Smooth muscle cell (in vitro differentiated cells): Measurements from ENCODE around the gene SPINK1. TPM values are rescaled to one million over a fixed set of nuclear protein-coding genes. Genes with fewer than 3 reads are reported as not detected.

Source experiments
- DNase-seq: peaks from one replicate; lab custom pipeline; 2025; ENCODE audit not compliant: unreplicated experiment; lab: John Stamatoyannopoulos, UW
- H2AFZ ChIP-seq: fragments of 200-600 bp; sonication (generic); 2 replicates; pipeline ENCODE4 v1.6.0; 2016; ENCODE audit warnings: antibody characterized with exemption, low read depth, mild to moderate bottlenecking
- H3F3A ChIP-seq: fragments of 200-600 bp; sonication (generic); 2 replicates; pipeline ENCODE4 v1.6.0; 2017; ENCODE audit warnings: antibody characterized with exemption, low read depth
- H3K27ac ChIP-seq: fragments of 200-600 bp; sonication (generic); 2 replicates; pipeline ENCODE4 v1.5.1; 2016; ENCODE audit warnings: low read depth, mild to moderate bottlenecking
- H3K27me3 ChIP-seq: fragments of 200-600 bp; sonication (generic); 2 replicates; pipeline ENCODE4 v1.6.1; 2016; ENCODE audit warnings: low read depth, mild to moderate bottlenecking
- H3K36me3 ChIP-seq: fragments of 200-600 bp; sonication (generic); 2 replicates; pipeline ENCODE4 v1.5.1; 2016; ENCODE audit warnings: low read depth
- H3K4me1 ChIP-seq: fragments of 200-600 bp; sonication (generic); 2 replicates; pipeline ENCODE4 v1.5.1; 2016; ENCODE audit warnings: low read depth
- H3K4me2 ChIP-seq: fragments of 200-600 bp; sonication (generic); 2 replicates; pipeline ENCODE4 v1.6.0; 2016; ENCODE audit warnings: mild to moderate bottlenecking
- H3K4me3 ChIP-seq: fragments of 200-600 bp; sonication (generic); 2 replicates; pipeline ENCODE4 v1.5.1; 2016; ENCODE audit warnings: mild to moderate bottlenecking
- H3K79me2 ChIP-seq: fragments of 200-600 bp; sonication (generic); 2 replicates; pipeline ENCODE4 v1.6.0; 2016; ENCODE audit warnings: low read depth, mild to moderate bottlenecking
- H3K9ac ChIP-seq: fragments of 200-600 bp; sonication (generic); 2 replicates; pipeline ENCODE4 v1.6.0; 2016; ENCODE audit warnings: low read depth
- H3K9me3 ChIP-seq: fragments of 200-600 bp; sonication (generic); replicated peaks from 2 replicates; pipeline ENCODE4 v1.5.1; 2016; ENCODE audit warnings: low read depth
- H4K20me1 ChIP-seq: fragments of 200-600 bp; sonication (generic); 2 replicates; pipeline ENCODE4 v1.6.0; 2016; ENCODE audit warnings: low read depth
- CTCF ChIP-seq: fragments of 200-600 bp; sonication (generic); IDR thresholded peaks from 2 replicates; pipeline ENCODE4 v1.5.1; 2017; ENCODE audit warnings: borderline replicate concordance, mild to moderate bottlenecking, antibody characterized with exemption; ENCODE audit not compliant: insufficient read depth, poor library complexity, severe bottlenecking
- whole genome bisulfite sequencing: methylation state at CpG from one replicate; pipeline ENCODE4 v1.1.7; 2016; ENCODE audit warnings: low lambda C conversion rate; 5-methylcytosine and 5-hydroxymethylcytosine counted together
- polyA plus RNA-seq: library from polyadenylated mRNA; unstranded; fragments of >200 nt; fragmentation: Nextera tagmentation; extraction: Ambion mirVana; gene quantifications from 2 replicates; pipeline ENCODE4 v1.2.1, GENCODE V29; 2016
- total RNA-seq: library from RNA; depleted of rRNA; stranded (reverse); fragments of >200 nt; gene quantifications from 2 replicates; pipeline ENCODE4 v1.2.3, GENCODE V29; 2014

The SPINK1 gene
- 0.49 TPM in 1 of 2 replicates, not detected in the other for total RNA-seq
- polyA plus RNA-seq: 0.69 and 5.3 TPM in 2 replicates

GRCh38 chr5:147831465-147831864, at the start of gene SPINK1:
Gene SPINK1, minus strand, starts transcription at chr5:147831671. Its CDS starts 94 bp downstream, at chr5:147831577.
- H3K4me3 ChIP-seq: peak within 1 kb of the TSS; percentile 44
- no peak within 1 kb of the TSS for H3K4me2 ChIP-seq
- H3K79me2 ChIP-seq: no peaks in the 10 kb centered on the region
- H4K20me1 ChIP-seq: no peaks in the 10 kb centered on the region
- no peak within 1 kb of the TSS for H2AFZ ChIP-seq
- H3K36me3 ChIP-seq: no peaks in the 10 kb centered on the region
- no peak for TF ChIP-seq CTCF
- no peak for DNase-seq
- no peak within 1 kb of the TSS for H3K9ac ChIP-seq
- no peaks in the 10 kb centered on the region for H3K9me3 ChIP-seq
- peaks cover 12% of the 10 kb centered on the region for H3K27me3 ChIP-seq
- WGBS: 87% methylated on average over 3 of the region's 3 CpGs
- no peak within 1 kb of the TSS for H3K27ac ChIP-seq
- H3K4me1 ChIP-seq: no peaks in the 10 kb centered on the region
- no peaks in the 10 kb centered on the region for H3F3A ChIP-seq

- DNase-seq: no peak
- H3K9ac ChIP-seq: no peak overlapping the region
- H3K9me3 ChIP-seq: no peaks in the 10 kb centered on the region
- H3K27ac ChIP-seq: peak overlapping the region; percentile 37
- TF ChIP-seq CTCF: no peak
- H3K27me3 ChIP-seq: peaks cover 88% of the 10 kb centered on the region
- H3K36me3 ChIP-seq: no peaks in the 10 kb centered on the region
- H3K4me2 ChIP-seq: no peak overlapping the region
- H4K20me1 ChIP-seq: no peaks in the 10 kb centered on the region
- no peak overlapping the region for H3K4me3 ChIP-seq
- no peaks in the 10 kb centered on the region for H3K79me2 ChIP-seq
- no peaks in the 10 kb centered on the region for H3K4me1 ChIP-seq
- H3F3A ChIP-seq: no peaks in the 10 kb centered on the region
- 90% methylated on average over 2 of the region's 2 CpGs for WGBS
- H2AFZ ChIP-seq: no peak overlapping the region
Measured at GRCh38 chr5:147880487-147880886, 49.0 kb upstream of the SPINK1 start.

GRCh38 chr5:147879784-147880183, 48.3 kb upstream of the SPINK1 start:
- no peak overlapping the region for H2AFZ ChIP-seq
- H3K4me1 ChIP-seq: peaks cover 2% of the 10 kb centered on the region
- H3K27me3 ChIP-seq: peaks cover 89% of the 10 kb centered on the region
- H3K9me3 ChIP-seq: no peaks in the 10 kb centered on the region
- no peak overlapping the region for H3K27ac ChIP-seq
- no peak overlapping the region for H3K9ac ChIP-seq
- H3K4me3 ChIP-seq: no peak overlapping the region
- no peak overlapping the region for H3K4me2 ChIP-seq
- 97% methylated on average over 3 of the region's 3 CpGs for WGBS
- no peaks in the 10 kb centered on the region for H4K20me1 ChIP-seq
- H3F3A ChIP-seq: no peaks in the 10 kb centered on the region
- no peak for DNase-seq
- H3K36me3 ChIP-seq: no peaks in the 10 kb centered on the region
- no peak for TF ChIP-seq CTCF
- H3K79me2 ChIP-seq: no peaks in the 10 kb centered on the region

GRCh38 chr5:147878066-147878759, 46.7 kb upstream of the SPINK1 start, which contains the start of gene SCGB3A2:
Gene SCGB3A2, plus strand, starts transcription at chr5:147878711. Its CDS starts 93 bp downstream, at chr5:147878804.
- no peak within 1 kb of the TSS for H3K9ac ChIP-seq
- no peak within 1 kb of the TSS for H3K27ac ChIP-seq
- WGBS: 79% methylated on average over 2 of the region's 2 CpGs
- peaks cover 6% of the 10 kb centered on the region for H3K4me1 ChIP-seq
- peaks cover 89% of the 10 kb centered on the region for H3K27me3 ChIP-seq
- no peak for DNase-seq
- no peaks in the 10 kb centered on the region for H3K36me3 ChIP-seq
- no peaks in the 10 kb centered on the region for H3F3A ChIP-seq
- no peak for TF ChIP-seq CTCF
- H2AFZ ChIP-seq: no peak within 1 kb of the TSS
- no peaks in the 10 kb centered on the region for H3K9me3 ChIP-seq
- no peak within 1 kb of the TSS for H3K4me3 ChIP-seq
- H3K4me2 ChIP-seq: no peak within 1 kb of the TSS
- H3K79me2 ChIP-seq: no peaks in the 10 kb centered on the region
- no peaks in the 10 kb centered on the region for H4K20me1 ChIP-seq
